Stimulated activated CD4-positive, alpha-beta T cell treated with anti-CD3 and anti-CD28 coated beads, Interleukin-4, amount 100 ng/mL, for 48 hours (primary cell): ENCODE data around the gene WDR33.
"Not testable (repeated sequence)": the region's sequence is repeated elsewhere in the genome, so short reads cannot be mapped to it uniquely, and the experiment has no call there.

ENCODE experiments used
- DNase-seq, 2 donors: peaks; one replicate each; pipeline ENCODE4 v3.0.0-alpha.2; 2020; ENCODE audit warnings: low read depth in 2 of 2

WDR33 gene

DNA sequence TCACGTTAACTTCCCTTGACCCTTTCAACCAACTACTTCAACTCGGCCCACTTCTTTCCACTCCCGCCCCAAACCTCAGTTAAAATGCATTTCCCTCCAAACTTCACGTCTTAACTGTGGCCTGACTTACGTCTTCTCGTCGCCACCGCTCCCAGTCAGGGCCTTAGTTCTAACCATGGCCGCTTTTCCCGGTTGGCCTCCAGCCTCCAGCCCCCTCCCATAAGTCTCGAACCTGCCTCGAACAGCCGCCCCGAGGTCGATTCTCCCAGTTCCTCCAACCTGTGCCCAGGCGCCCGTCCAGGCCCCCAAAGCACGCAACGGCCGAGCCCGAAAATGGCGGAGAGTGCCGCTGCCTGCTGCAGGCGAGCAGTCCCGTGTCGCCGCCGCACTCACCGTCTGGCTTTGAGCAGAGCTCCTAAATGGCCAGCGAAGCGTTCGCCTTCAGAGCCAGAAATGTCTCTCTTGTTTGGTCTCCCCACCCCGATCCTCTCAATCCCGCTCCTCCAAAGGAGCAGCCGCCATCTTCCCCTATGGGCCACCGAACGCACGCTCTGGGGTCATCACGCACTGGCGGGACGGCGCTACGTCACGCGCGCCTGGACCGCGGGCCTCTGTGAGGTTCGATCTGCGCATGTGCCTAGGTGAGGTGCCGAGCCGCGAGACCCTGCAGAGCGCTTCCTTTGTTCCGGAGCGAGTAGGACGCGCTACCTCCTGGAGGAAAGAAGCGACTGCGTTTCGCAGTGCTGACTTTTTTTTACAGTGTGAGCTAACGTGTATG lies at the start of gene WDR33:
Gene WDR33 (minus strand): TSS at position 553 of the 778 bp plus-strand sequence. CDS start 40,190 bp downstream, outside the sequence.
- DNase-seq, result peak; percentile 90 to 94

DNA sequence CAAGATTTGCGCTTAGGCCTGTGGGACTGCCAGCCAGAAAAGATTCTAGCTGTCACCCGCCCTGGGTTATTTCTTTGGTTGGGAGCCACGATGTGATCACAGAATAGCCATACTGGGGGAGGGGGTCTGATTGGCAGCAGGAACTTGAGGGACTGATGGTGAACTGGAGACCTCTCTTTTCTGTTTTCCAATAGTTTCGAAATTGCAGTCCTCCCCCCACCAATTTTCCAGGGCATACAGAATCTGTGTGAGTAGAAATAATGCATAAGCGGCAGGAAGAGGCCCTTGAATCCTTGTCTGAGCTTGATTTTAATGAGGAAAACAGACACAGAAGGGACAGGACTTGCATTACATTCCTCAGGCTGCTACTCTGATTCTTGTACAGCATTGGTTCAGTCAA lies 49.2 kb upstream of the WDR33 start:
- DNase-seq, result no peak

DNA sequence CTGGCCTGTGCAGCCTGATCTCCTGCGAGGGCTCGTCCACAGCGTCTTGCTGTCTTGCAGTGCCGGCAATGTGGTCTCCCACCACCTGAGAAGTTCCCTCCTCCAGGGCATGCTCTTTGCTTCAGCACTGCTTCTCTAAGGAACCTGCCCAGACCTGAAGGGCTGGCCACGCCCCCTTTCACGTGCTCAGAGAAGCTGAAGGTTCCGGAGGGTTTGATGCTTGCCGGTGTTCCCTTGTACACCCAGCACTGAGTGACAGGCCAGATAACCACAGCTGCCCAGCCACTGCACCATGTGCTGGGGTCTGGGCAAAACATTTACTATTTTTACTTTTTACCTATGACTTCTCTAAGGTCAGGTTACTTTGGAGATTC lies 48.7 kb upstream of the WDR33 start:
- DNase-seq, result peak; percentile 23 to 48

DNA sequence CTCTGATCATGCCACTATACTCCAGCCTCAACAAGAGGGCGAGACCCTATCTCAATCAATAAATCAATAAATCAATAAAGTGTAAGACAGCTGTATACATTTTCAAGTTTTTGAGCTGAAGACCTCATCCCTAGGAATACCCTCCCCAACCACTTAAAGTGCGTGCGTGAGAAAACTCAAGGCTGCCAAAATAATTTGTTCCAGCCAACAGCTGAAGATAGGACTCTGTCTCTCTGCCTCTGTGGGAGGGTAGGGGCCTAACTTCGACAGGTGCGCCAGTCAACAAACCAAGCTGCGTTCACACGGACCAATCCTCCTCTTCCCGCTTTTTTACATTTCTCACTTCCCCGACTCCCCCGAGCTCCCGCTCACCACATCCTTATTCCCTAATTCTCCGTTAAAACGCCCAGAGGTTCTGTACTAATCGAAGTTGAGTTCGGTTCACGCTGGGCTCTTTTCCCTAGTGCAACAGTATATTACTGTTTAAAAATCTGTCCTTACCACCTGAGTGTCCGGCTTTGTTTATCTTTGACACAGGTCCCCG lies 46.4 kb upstream of the WDR33 start:
- DNase-seq, result no peak

DNA sequence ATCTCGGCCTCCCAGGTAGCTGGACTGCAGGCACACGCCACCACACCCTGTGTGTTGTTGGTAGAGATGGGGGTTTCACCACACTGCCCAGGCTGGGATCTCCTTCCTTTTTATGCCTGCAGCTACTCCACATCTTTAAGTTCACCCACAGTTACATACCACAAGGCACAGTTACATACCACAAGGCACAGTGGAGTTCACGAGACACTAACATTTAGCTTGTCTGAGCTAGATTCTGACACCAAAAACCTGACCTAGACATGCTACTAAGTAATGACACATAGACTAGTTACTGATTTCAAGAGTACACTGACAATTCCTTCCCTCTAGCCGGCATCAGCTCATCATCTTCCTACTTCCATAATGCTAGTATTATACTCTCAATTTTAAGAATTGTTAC lies 42.7 kb upstream of the WDR33 start:
- DNase-seq, result no peak

DNA sequence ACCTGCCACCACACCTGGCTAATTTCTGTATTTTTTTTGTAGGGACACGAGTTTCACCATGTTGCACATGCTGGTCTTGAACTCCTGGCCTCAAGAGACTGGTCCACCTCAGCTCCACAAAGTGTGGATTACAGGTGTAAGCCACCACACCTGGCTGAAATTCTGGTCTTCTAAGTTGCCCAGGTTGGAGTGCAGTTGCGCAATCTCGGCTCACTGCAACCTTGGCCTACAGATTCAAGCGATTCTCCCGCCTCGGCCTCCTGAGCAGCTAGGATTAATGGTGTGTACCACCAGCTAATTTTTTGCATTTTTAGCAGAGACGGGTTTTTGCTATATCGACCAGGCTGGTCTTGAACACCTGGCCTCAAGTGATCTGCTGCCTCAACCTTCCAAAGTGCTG lies 41.4 kb upstream of the WDR33 start:
- no peak for DNase-seq

DNA sequence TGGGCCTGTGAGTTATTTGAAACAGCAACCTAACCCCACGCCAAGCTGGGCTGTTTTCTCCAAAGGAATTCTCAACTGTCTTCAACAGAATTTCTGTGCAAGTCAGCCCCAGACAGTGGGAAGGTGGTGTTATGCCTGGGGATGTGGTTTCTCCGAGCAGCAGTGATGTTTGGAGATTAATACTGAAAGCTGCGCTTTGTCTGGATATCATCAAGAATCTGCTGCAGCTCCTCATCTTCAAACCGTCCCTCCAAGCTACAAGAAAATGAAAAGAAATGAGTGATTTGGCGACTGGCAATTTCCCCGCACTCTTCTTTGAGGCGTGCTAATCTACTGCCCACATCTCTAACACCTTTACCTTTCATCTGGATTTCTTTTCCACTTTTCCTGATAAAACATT lies 37.0 kb upstream of the WDR33 start:
- no peak for DNase-seq

DNA sequence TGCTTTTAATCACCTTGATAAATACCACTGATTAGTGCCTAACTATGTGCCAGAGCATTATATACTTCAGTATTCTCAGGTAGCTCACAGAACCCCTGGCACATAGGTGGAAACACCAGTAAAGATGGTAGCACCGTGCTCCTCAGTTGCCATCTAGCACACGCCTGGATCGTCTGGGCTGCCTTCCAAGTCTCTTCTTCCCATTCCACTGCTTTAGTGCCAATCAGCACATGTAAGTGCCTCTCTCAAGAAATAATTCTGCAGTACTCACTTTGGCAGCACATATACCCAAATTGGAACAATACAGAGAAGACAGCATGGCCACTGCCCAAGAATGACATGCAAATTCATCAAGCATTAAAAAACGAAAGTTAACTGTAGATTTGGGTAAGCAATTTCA lies 34.0 kb upstream of the WDR33 start:
- no peak for DNase-seq

DNA sequence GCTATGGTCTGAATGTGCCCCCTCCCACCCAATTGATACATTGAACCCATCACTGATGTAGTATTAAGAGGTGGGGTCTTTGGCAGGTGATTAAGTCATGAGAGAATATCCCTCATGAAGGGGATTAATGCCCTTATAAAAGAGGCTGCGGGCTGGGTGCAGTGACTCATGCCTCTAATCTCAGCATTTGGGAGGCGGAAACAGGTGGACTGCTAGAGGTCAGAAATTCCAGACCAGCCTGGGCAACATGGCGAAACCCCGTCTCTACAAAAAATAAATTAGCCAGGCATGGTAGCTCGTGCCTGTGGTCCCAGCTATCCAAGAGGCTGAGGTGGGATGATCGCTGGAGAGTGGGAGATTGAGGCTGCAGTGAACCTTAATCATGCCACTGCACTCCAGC lies 32.7 kb upstream of the WDR33 start:
- DNase-seq, result no peak

DNA sequence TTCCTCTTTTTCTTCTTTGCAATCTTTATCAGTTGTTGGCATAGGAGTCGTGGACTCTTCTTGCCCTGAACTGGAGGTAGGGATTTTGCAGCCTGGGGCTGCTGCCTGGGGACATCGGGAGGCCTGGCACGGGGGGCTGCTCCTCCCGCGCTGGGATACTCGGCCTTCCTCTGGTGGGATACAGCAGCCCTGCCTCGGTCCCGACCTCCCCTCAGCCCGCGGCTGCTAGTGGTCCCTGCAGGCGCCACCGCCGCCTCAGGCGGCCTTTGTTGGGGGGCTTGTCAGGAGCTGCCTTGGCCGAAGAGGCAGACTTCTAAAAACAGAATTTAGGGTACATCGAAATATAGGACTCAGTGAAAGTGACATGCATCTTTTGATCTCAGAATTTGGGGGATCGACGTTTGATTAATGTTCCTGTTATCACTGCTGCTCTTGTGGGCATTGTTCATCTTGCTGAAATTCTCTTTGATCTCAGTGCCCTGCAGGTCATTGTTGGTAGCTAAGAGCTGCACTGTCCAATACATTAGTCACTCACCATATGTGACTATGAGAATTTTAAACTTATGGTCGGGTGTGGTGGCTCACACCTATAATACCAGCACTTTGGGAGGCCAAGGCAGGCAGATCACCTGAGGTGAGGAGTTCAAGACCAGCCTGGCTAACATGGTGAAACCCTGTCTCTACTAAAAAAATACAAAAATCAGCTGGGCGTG lies 30.7 kb upstream of the WDR33 start:
- no peak for DNase-seq

DNA sequence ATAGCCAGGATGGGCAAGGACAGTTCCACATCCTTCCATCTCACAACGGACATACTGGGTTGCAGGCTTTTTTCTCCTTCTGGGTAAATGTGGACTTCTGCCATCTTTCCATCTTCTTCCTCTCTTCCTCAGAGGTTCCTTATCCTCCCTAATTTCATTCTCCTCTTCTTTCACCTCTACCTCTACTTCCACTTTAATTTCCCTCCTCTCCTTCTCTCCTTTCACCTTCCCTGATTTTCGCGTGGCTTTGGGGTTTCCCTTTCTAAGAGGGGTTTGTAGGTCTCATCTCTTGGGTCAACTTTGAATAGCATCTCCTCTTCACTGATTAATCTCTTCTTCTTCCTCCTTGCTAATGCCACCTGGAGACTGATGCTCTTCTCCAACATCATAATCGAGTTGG lies 29.9 kb upstream of the WDR33 start:
- DNase-seq, result no peak

DNA sequence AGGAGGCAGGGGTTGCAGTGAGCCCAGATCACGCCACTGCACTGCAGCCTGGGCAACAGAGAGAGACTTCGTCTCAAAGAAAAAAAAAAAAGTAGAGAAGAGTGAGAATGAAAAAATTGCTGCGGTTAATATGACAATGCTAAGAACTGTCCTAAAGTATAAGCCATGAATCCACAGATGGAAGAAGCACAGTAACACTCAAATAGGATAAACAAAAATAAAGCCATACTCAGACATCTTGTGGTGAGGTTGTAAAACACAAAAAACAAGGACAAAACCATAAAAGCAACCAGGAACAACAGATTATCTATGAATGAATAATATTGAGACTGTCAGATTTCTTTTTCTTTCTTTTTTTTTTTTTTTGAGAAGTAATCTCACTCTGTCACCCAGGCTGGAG lies 24.0 kb upstream of the WDR33 start:
- DNase-seq, result no peak

DNA sequence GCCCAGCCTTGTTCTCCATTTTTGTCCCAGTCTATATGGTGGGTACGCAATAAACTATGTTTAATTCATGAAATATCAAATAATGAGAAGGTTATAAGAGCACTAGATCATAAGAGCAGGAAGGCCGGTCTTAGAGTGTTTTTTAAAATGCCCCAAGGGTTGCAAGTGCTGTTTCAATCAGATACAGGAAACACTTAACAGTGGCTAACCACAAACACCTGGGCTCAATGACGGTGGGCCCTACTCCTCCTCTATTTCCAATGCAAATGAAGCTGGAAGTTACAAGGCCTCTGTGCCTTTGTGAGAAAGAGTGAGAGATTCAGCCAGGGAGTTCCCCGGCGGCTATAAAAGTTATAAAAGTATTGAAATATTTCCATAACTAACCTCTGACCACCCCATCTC lies 18.9 kb upstream of the WDR33 start:
- DNase-seq, result peak; percentile 38 to 48

DNA sequence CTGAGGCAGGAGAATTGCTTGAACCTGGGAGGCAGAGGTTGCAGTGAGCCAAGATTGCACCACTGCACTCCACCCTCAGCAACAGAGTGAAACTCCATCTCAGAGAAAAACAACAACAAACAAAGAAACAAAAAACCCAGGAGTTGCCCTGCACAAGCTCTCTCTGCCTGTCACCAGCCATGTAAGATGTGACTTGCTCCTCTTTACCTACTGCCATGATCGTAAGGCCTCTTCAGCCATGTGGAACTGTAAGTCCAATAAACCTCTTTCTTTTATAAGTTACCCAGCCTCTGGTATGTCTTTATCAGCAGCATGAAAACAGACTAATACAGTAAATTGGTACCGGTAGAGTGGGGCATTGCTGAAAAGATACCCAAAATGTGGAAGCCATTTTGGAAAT lies 15.7 kb upstream of the WDR33 start:
- DNase-seq, result not testable (repeated sequence)

DNA sequence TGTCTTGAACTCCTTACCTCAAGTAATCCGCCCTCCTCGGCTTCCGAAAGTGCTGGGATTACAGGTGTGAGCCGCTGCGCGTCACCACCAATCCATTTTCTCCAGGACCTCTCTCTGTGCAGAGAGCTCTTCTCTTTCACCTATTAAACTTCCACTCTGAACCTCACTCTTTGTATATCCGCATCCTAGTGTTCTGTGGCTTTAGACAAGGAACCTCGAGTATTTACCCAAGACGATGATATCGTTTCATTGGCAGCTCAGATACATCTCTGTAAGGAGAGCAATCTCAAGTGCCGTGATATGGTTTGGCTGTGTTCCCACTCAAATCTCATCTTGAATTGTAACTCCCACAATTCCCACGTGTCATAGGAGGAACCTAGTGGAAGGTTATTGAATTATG lies 15.1 kb upstream of the WDR33 start:
- no peak for DNase-seq

DNA sequence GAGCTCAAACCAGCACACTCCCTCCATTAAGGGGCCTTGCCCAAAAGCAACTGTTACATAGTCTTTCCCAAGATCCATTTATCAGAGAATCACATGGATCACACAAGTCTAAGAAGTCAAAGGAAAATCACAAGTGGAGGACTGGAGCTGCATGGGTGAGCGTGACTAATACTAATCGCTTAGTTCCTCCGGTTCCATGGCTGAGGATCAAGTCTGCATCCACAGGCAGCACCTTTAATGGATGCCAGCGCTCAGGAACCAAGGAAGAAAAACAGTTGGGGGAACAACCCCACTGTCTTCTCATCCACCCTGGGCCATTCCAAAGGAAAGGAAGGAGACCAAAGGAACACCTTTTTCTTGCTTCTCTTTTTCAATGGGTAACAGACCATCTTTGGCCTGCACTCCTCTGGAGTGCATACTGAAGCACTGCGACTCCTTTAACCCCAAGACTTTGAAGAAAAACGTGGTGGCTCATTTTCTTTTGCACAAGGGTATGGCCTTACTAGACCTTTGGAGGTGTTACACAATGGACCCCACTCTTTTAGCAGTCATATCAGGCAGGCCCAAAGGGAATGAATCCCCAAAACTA lies 9.2 kb upstream of the WDR33 start:
- DNase-seq, result no peak

DNA sequence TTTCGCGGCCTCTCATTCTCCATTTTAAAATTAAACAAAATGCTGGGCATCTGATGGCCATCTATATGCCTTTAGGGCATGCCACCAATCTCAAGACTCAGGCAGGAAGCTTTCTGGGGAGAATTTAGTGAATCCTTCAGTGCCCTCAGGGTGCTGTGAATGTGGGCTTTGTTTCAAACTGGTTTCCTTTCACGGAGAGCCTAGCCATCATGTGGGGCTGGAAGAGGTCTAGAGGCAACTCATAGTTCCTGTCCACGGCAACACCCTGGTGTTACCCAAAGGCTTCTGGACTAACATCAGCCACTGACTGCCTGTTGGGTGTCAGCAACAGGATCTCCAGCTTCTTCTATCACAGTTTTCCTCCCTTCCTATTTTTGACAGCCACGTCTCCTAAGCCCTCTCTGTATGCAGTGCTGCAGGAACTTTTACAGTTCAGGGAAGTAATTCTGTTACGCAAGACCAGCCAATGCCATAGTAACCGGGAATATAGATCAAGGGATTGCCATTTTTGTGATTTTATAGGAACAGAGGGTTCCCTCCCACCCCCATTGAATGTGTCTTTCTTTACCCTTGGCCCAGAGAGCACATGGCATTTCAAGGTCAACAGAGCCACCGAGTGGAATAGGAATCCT lies 7.9 kb upstream of the WDR33 start:
- no peak for DNase-seq

DNA sequence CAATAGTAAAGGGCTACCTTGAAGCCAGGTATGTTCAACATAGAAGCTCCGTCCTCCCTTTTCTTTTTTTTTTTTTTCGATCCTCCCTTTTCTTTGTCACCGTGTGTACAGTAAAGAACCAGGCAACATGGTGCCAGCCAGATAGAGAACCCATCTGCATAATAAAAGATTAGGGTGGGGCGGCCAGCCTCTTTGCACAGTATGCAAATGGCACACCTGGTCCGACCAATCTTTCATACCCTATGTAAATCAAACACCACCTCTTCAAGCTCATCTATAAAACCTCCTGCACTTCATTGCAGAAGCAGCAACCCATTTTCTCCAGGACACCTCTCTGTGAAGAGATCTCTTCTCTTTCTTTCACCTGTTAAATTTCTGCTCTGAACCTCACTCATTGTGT lies 7.3 kb upstream of the WDR33 start:
- DNase-seq, result no peak

DNA sequence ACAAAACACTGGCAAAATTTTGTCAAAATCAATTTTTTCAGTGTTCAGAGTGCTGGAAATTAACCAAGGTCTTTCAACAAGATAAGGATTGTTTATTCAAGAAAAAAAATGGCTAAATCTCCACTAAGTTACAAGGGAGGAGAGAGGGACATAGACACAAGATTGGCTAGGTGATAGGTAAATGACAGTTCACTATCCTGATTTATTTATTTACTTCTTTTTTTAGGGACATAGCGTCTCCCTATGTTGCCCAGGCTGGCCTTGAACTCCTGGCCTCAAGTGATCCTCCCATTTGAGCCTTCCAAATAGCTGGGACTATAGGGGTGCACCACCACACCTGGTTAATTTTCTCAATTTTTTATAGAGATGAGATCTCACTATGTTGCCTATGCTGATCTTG lies 3.7 kb upstream of the WDR33 start:
- no peak for DNase-seq

DNA sequence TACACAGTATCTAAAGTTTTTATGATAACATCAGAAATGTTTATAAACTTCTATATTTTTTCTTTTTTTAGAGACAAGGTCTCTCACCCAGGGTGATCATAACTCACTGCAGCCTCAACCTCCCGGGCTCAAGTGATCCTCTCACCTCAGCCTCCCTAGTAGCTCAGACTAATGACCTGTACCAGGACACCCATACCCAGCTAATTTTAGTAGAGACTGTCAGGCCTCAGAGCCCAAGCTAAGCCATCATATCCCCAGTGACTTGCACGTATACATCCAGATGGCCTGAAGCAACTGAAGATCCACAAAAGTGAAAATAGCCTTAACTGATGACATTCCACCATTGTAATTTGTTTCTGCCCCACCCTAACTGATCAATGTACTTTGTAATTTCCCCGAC lies 1.5 kb upstream of the WDR33 start:
- not testable (repeated sequence) for DNase-seq

DNA sequence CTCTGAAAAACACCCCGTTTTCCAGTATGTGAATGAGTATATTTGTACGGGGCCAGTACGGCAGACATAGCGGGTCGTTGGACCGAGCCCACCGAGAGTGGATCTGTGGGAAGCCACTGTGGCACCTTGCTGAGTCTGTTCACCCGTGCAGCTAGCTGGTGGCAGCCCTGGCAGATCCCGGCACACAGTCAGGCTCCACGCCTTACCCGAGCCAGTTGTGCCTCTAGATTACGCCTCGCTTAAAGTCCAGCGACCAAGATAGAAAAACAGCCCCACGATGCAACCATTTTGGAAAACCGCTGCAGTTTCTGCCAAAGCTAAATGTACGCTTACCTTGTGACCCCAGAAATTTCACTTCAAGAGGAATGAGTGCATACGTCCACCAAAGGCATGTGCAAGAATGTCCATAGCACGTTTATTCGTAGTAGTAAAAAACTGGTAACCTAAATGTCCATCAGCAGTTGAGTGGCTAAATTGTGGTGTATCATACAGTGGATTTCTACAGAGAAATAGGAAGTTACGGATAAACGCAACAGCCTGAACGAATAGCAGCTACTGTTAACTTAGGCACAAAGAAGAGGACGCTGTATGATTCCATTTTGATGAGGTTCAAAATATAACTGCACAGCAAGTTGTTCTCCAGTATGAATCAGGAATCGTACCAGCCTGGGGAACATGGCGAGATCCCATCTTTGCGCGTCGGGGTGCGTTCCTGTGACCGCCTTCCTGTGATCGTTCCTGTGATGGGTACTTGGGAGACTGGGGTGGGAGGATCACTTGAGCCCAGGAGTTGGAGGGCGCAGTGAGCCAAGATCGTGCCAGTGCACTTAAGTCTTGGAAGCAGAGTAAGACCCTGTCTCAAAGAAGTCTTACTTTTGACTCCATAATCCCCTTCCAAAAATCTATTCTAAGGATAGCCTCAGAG lies 688 bp upstream of the WDR33 start:
- no peak for DNase-seq
